ENCODE results near the gene FAM20B. TPM values are rescaled to one million over a fixed set of nuclear protein-coding genes. Genes with fewer than 3 reads are reported as not detected.
"Not testable (repeated sequence)": the region's sequence is repeated elsewhere in the genome, so short reads cannot be mapped to it uniquely, and the experiment has no call there.

FAM20B gene, protein sequence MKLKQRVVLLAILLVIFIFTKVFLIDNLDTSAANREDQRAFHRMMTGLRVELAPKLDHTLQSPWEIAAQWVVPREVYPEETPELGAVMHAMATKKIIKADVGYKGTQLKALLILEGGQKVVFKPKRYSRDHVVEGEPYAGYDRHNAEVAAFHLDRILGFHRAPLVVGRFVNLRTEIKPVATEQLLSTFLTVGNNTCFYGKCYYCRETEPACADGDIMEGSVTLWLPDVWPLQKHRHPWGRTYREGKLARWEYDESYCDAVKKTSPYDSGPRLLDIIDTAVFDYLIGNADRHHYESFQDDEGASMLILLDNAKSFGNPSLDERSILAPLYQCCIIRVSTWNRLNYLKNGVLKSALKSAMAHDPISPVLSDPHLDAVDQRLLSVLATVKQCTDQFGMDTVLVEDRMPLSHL
- 29.3 and 33.8 TPM in 2 replicates for total RNA-seq (ENCODE audit: low replicate concordance)

DNA sequence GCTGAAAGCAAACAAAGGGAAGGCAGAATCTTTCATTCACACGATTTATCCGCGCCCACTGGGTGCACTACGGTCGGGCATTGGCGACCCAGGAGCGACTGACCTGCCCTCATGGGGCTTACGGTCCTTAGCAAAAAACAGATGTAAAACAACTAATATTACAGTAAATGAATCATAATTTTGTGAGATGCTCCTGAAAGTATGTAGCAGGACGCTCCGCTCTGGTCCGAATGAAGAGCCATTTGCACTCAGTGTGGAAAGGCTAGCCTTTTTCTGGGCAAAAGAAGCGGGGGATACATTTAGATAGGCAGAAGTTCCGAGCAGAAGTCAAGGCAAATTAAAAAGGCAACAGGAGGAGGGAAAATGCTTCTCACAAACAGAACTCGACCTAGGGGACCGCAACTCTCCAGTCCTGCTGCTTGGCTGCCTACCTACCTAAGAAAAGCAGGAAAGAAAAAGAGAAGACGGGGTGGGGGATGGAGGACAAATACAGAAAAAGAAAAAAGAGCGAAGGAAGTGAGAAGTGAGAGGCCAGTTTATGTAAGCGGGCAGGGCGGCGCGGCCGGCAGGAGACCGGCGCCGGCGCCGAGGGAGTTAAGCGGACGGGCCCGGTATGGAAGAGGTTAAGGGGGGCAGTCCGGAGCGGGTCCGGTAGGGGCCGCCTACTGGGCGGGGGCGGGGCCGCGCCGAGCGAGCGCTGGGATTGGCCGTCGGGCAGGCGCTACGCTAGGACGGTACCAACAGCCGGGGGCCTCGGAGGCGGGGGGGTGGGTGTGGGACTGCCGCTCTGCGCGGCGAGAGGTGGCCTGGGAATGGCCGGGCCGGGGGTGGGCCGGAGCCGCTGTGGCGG, at the start of gene FAM20B:
Gene FAM20B, plus strand, starts transcription at position 770 of the 850 bp plus-strand sequence. CDS start 17,954 bp downstream, outside the sequence.
- peaks cover 30% of the 10 kb centered on the region for H3F3A ChIP-seq (ENCODE audit: low read depth)
- peak within 1 kb of the TSS; percentile 75 for H3K27ac ChIP-seq
- H4K20me1 ChIP-seq (ENCODE audit: low read depth) = peaks cover 29% of the 10 kb centered on the region
- H3K79me2 ChIP-seq (ENCODE audit: low read depth) = peaks cover 40% of the 10 kb centered on the region
- no peaks in the 10 kb centered on the region for H3K9me3 ChIP-seq (ENCODE audit: low read depth)
- H3K4me1 Mint-ChIP-seq = peaks cover 45% of the 10 kb centered on the region
- DNase-seq (ENCODE audit: low spot score) = peak; percentile 96
- TF ChIP-seq, protein P1, sequence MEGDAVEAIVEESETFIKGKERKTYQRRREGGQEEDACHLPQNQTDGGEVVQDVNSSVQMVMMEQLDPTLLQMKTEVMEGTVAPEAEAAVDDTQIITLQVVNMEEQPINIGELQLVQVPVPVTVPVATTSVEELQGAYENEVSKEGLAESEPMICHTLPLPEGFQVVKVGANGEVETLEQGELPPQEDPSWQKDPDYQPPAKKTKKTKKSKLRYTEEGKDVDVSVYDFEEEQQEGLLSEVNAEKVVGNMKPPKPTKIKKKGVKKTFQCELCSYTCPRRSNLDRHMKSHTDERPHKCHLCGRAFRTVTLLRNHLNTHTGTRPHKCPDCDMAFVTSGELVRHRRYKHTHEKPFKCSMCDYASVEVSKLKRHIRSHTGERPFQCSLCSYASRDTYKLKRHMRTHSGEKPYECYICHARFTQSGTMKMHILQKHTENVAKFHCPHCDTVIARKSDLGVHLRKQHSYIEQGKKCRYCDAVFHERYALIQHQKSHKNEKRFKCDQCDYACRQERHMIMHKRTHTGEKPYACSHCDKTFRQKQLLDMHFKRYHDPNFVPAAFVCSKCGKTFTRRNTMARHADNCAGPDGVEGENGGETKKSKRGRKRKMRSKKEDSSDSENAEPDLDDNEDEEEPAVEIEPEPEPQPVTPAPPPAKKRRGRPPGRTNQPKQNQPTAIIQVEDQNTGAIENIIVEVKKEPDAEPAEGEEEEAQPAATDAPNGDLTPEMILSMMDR (IDR thresholded peaks at IDR 0.05) = no peak
- no peak for TF ChIP-seq EZH2 (IDR thresholded peaks at IDR 0.05)
- H3K36me3 ChIP-seq = no peaks in the 10 kb centered on the region
- H3K4me3 ChIP-seq = peak within 1 kb of the TSS; percentile 80
- peak within 1 kb of the TSS; percentile 93 for H3K4me3 Mint-ChIP-seq
- H3K27me3 Mint-ChIP-seq (ENCODE audit: insufficient read depth, low read depth) = no peaks in the 10 kb centered on the region
- H3K4me1 ChIP-seq = peaks cover 24% of the 10 kb centered on the region
- peak within 1 kb of the TSS; percentile 89 for H3K4me2 ChIP-seq
- no peaks in the 10 kb centered on the region for H3K9me3 Mint-ChIP-seq
- peak within 1 kb of the TSS; percentile 95 for H2AFZ ChIP-seq (replicated peaks)
- peak within 1 kb of the TSS; percentile 62 for H3K27ac Mint-ChIP-seq
- H3K9ac ChIP-seq = peak within 1 kb of the TSS; percentile 10
- peaks cover 13% of the 10 kb centered on the region for H3K27me3 ChIP-seq
- no peaks in the 10 kb centered on the region for H3K36me3 Mint-ChIP-seq

DNA sequence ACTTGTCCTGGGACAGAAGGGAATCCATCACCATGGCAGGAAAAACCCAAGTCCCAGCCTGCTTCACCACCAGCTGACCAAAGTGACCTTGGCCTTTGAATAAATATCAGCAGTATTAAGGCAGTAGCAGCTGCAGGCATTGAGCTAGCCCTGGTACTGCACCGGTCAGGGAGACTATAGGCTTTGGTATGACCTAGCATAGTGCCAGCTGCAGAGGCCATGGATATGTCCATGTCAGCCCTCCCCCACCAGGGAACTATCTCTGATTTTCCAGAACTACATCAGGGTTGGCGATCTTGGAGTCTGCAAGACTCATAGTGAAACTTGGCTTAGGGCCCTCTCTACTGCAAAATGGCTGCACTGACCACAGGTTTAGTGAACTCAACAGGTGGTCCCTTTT, 49.2 kb upstream of the FAM20B start:
- Histone ChIP-seq H3K4me3 (no peak overlapping the region), H3K27me3 (no peaks in the 10 kb centered on the region), H3K9me3 (ENCODE audit: low read depth) (no peaks in the 10 kb centered on the region), H3K4me2 (no peak overlapping the region), H3K36me3 (no peaks in the 10 kb centered on the region), H4K20me1 (ENCODE audit: low read depth) (no peaks in the 10 kb centered on the region), H3K27ac (no peak overlapping the region), H3K4me1 (peaks cover 14% of the 10 kb centered on the region), H3F3A (ENCODE audit: low read depth) (no peaks in the 10 kb centered on the region), H2AFZ (replicated peaks) (no peak overlapping the region), H3K79me2 (ENCODE audit: low read depth) (no peaks in the 10 kb centered on the region), H3K9ac (no peak overlapping the region)
- peaks cover 20% of the 10 kb centered on the region for H3K4me1 Mint-ChIP-seq
- TF ChIP-seq, protein P1 (IDR thresholded peaks at IDR 0.05) = no peak
- TF ChIP-seq EZH2 (IDR thresholded peaks at IDR 0.05) (no peak), EZH2phosphoT487 (IDR thresholded peaks at IDR 0.05) (no peak)
- H3K36me3 Mint-ChIP-seq = peaks cover 2% of the 10 kb centered on the region
- H3K27ac Mint-ChIP-seq = no peak overlapping the region
- peaks cover 50% of the 10 kb centered on the region for H3K9me3 Mint-ChIP-seq
- no peak for DNase-seq (ENCODE audit: low spot score)
- H3K4me3 Mint-ChIP-seq = no peak overlapping the region
- peaks cover 4% of the 10 kb centered on the region for H3K27me3 Mint-ChIP-seq (ENCODE audit: insufficient read depth, low read depth)

DNA sequence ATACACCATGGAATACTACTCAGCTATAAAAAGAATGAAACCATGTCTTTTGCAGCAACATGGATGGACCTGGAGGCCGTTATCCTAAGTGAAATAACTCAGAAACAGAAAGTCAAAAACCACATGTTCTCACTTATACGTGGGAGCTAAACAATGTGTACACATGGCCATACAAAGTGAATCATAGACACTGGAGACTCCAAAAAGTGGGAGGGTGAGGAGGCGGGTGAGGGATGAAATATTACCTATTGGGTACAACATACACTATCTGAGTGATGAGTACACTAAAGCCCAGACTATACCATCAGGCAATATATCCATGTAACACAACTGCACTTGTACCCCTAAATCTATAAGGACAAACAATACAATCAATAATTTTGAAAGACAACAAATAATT, 39.5 kb upstream of the FAM20B start:
- Histone ChIP-seq H2AFZ (replicated peaks) (no peak overlapping the region), H3K9me3 (ENCODE audit: low read depth) (no peaks in the 10 kb centered on the region)
- no peaks in the 10 kb centered on the region for H3K36me3 Mint-ChIP-seq

DNA sequence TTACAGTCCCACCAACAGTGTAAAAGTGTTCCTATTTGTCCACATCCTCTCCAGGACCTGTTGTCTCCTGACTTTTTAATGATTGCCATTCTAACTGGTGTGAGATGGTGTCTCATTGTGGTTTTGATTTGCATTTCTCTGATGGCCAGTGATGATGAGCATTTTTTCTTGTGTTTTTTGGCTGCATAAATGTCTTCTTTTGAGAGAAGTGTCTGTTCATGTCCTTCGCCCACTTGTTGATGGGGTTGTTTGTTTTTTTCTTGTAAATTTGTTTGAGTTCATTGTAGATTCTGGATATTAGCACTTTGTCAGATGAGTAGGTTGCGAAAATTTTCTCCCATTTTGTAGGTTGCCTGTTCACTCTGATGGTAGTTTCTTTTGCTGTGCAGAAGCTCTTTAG, 37.5 kb upstream of the FAM20B start:
- H4K20me1 ChIP-seq (ENCODE audit: low read depth); H3K9ac ChIP-seq; H3F3A ChIP-seq (ENCODE audit: low read depth); H3K27ac ChIP-seq; H3K9me3 Mint-ChIP-seq; H3K79me2 ChIP-seq (ENCODE audit: low read depth); H2AFZ ChIP-seq (replicated peaks); H3K36me3 ChIP-seq; H3K27me3 ChIP-seq; H3K27ac Mint-ChIP-seq; H3K36me3 Mint-ChIP-seq; H3K4me1 Mint-ChIP-seq; H3K4me2 ChIP-seq; DNase-seq (ENCODE audit: low spot score); H3K9me3 ChIP-seq (ENCODE audit: low read depth); H3K4me1 ChIP-seq; H3K27me3 Mint-ChIP-seq (ENCODE audit: insufficient read depth, low read depth); H3K4me3 ChIP-seq; H3K4me3 Mint-ChIP-seq: not testable (repeated sequence)

More for the DNA sequence above, 39.5 kb upstream of the FAM20B start:
- no peak for DNase-seq (ENCODE audit: low spot score)
- Mint-ChIP-seq H3K27ac (no peak overlapping the region), H3K9me3 (peaks cover 8% of the 10 kb centered on the region), H3K4me3 (no peak overlapping the region), H3K27me3 (ENCODE audit: insufficient read depth, low read depth) (peaks cover 2% of the 10 kb centered on the region), H3K4me1 (no peaks in the 10 kb centered on the region)
- H4K20me1 ChIP-seq (ENCODE audit: low read depth) = no peaks in the 10 kb centered on the region
- no peak overlapping the region for H3K4me2 ChIP-seq
- TF ChIP-seq EZH2 (IDR thresholded peaks at IDR 0.05) (no peak), EZH2phosphoT487 (IDR thresholded peaks at IDR 0.05) (no peak)
- TF ChIP-seq, protein P1 (IDR thresholded peaks at IDR 0.05) = no peak
- H3K4me3 ChIP-seq = no peak overlapping the region
- no peaks in the 10 kb centered on the region for H3K79me2 ChIP-seq (ENCODE audit: low read depth)
- H3F3A ChIP-seq (ENCODE audit: low read depth) = no peaks in the 10 kb centered on the region
- H3K4me1 ChIP-seq = no peaks in the 10 kb centered on the region
- no peak overlapping the region for H3K27ac ChIP-seq
- H3K9ac ChIP-seq = no peak overlapping the region
- no peaks in the 10 kb centered on the region for H3K36me3 ChIP-seq
- no peaks in the 10 kb centered on the region for H3K27me3 ChIP-seq
